Muscle layer of duodenum (tissue), 2 donors: ENCODE measurements around the gene ZNF205.
"Not testable (repeated sequence)": the region's sequence is repeated elsewhere in the genome, so short reads cannot be mapped to it uniquely, and the experiment has no call there.

Experiments
- H3K27ac ChIP-seq: one replicate; pipeline ENCODE4 v1.7.0; 2013; ENCODE audit warnings: mild to moderate bottlenecking, low read length
- H3K27me3 ChIP-seq: one replicate; pipeline ENCODE4 v1.7.0; 2013; ENCODE audit warnings: low read depth, mild to moderate bottlenecking, control low read depth, low read length
- H3K36me3 ChIP-seq, 2 donors: one replicate each; pipeline ENCODE4 v1.7.0; 2013; ENCODE audit warnings: low read length in 2 of 2, control low read depth in 1 of 2, mild to moderate bottlenecking in 1 of 2; ENCODE audit not compliant: insufficient read depth in 2 of 2, control insufficient read depth in 1 of 2
- H3K4me1 ChIP-seq, 2 donors: one replicate each; pipeline ENCODE4 v1.7.0; 2013; ENCODE audit warnings: low read length in 2 of 2, mild to moderate bottlenecking in 2 of 2, control low read depth in 1 of 2, moderate library complexity in 1 of 2; ENCODE audit not compliant: insufficient read depth in 2 of 2, control insufficient read depth in 1 of 2
- H3K4me3 ChIP-seq, 2 donors: one replicate each; pipeline ENCODE4 v1.7.0; 2013; ENCODE audit warnings: low read length in 2 of 2, low read depth in 1 of 2, mild to moderate bottlenecking in 1 of 2
- H3K9me3 ChIP-seq, 2 donors: one replicate each; pipeline ENCODE4 v1.7.0; 2013; ENCODE audit warnings: low read length in 2 of 2, control low read depth in 1 of 2, mild to moderate bottlenecking in 1 of 2; ENCODE audit not compliant: control insufficient read depth in 1 of 2
- donor health status: healthy.

Gene ZNF205

GRCh38 chr16:3112058-3112880 is at the start of gene ZNF205:
TSS of gene ZNF205 (plus strand) at chr16:3112586. CDS start at chr16:3113431, 845 bp downstream.
- Histone ChIP-seq H3K9me3 (no peaks in the 10 kb centered on the region), H3K4me3 (peak within 1 kb of the TSS; percentile 90 to 91), H3K27me3 (no peaks in the 10 kb centered on the region), H3K36me3 (peaks cover 5 to 19% of the 10 kb centered on the region in 2 donors), H3K27ac (peak within 1 kb of the TSS; percentile 45), H3K4me1 (peaks cover 4 to 21% of the 10 kb centered on the region in 2 donors)

- H3K36me3 ChIP-seq: no peaks in the 10 kb centered on the region
- H3K4me3 ChIP-seq: no peak overlapping the region
- no peaks in the 10 kb centered on the region for H3K27me3 ChIP-seq
- peaks cover 0 to 12% of the 10 kb centered on the region in 2 donors for H3K4me1 ChIP-seq
- H3K27ac ChIP-seq: no peak overlapping the region
- no peaks in the 10 kb centered on the region for H3K9me3 ChIP-seq
These were observed 48.6 kb upstream of the ZNF205 start for GRCh38 chr16:3063625-3064386.

GRCh38 chr16:3065069-3065741 is 47.2 kb upstream of the ZNF205 start, which contains the start of gene IL32:
TSS of gene IL32 (plus strand) at chr16:3065640. CDS start at chr16:3065812, 172 bp downstream.
- H3K4me3 ChIP-seq: peak within 1 kb of the TSS; percentile 48 to 78
- H3K9me3 ChIP-seq: no peaks in the 10 kb centered on the region
- H3K36me3 ChIP-seq: no peaks in the 10 kb centered on the region
- H3K4me1 ChIP-seq: peaks cover 0 to 6% of the 10 kb centered on the region in 2 donors
- H3K27me3 ChIP-seq: no peaks in the 10 kb centered on the region
- peak within 1 kb of the TSS; percentile 87 for H3K27ac ChIP-seq

- Histone ChIP-seq H3K27ac (peak overlapping the region; percentile 87), H3K27me3 (no peaks in the 10 kb centered on the region), H3K36me3 (no peaks in the 10 kb centered on the region), H3K9me3 (no peaks in the 10 kb centered on the region), H3K4me3 (peak overlapping the region; percentile 48 to 78), H3K4me1 (peaks cover 0 to 6% of the 10 kb centered on the region in 2 donors)
These were observed 46.5 kb upstream of the ZNF205 start for GRCh38 chr16:3065742-3066439.

GRCh38 chr16:3066440-3066748 is 46.0 kb upstream of the ZNF205 start:
- Histone ChIP-seq H3K27ac (no peak overlapping the region), H3K4me3 (peak overlapping the region; percentile 48 to 78), H3K9me3 (no peaks in the 10 kb centered on the region), H3K27me3 (no peaks in the 10 kb centered on the region), H3K4me1 (peaks cover 0 to 6% of the 10 kb centered on the region in 2 donors), H3K36me3 (no peaks in the 10 kb centered on the region)

GRCh38 chr16:3068487-3068886 is 43.9 kb upstream of the ZNF205 start:
- no peak overlapping the region for H3K27ac ChIP-seq
- no peaks in the 10 kb centered on the region for H3K9me3 ChIP-seq
- H3K36me3 ChIP-seq: no peaks in the 10 kb centered on the region
- H3K4me3 ChIP-seq: no peak overlapping the region
- H3K27me3 ChIP-seq: no peaks in the 10 kb centered on the region
- H3K4me1 ChIP-seq: peaks cover 0 to 6% of the 10 kb centered on the region in 2 donors

DNA sequence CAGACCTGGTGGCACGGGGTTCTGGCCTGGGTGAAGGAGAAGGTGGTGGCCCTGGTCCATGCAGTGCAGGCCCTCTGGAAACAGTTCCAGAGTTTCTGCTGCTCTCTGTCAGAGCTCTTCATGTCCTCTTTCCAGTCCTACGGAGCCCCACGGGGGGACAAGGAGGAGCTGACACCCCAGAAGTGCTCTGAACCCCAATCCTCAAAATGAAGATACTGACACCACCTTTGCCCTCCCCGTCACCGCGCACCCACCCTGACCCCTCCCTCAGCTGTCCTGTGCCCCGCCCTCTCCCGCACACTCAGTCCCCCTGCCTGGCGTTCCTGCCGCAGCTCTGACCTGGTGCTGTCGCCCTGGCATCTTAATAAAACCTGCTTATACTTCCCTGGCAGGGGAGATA is 43.2 kb upstream of the ZNF205 start:
- not testable (repeated sequence) for H3K27me3 ChIP-seq, H3K4me3 ChIP-seq, H3K36me3 ChIP-seq, H3K27ac ChIP-seq, H3K4me1 ChIP-seq, H3K9me3 ChIP-seq

DNA sequence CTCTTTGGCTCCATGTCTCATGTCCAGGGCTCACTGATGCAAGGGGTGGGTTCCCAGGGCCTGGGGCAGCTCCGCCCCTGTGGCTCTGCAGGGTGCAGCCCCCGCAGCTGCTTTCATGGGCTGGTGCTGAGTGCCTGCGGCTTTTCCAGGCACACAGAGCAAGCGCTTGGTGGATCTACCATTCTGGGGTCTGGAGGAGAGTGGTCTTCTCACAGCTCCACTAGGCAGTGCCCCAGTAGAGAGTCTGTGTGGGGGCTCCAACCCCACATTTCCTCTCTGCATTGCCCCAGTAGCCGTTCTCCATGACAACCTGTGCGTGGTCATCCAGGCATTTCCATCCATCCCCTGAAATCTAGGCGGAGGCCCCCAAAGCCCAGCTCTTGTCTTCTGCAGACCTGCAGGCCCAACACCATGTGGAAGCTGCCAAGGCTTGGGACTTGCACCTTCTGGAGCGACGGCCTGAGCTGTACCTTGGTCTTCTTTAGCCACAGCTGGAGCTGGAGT is 41.7 kb upstream of the ZNF205 start:
- Histone ChIP-seq H3K4me1 (no peaks in the 10 kb centered on the region), H3K4me3 (no peak overlapping the region), H3K27me3 (no peaks in the 10 kb centered on the region), H3K27ac (no peak overlapping the region), H3K36me3 (no peaks in the 10 kb centered on the region), H3K9me3 (no peaks in the 10 kb centered on the region)

- no peaks in the 10 kb centered on the region for H3K9me3 ChIP-seq
- H3K27me3 ChIP-seq: no peaks in the 10 kb centered on the region
- H3K36me3 ChIP-seq: no peaks in the 10 kb centered on the region
- H3K27ac ChIP-seq: no peak overlapping the region
- H3K4me1 ChIP-seq: no peaks in the 10 kb centered on the region
- no peak overlapping the region for H3K4me3 ChIP-seq
These were observed 40.7 kb upstream of the ZNF205 start for GRCh38 chr16:3071655-3072054.

DNA sequence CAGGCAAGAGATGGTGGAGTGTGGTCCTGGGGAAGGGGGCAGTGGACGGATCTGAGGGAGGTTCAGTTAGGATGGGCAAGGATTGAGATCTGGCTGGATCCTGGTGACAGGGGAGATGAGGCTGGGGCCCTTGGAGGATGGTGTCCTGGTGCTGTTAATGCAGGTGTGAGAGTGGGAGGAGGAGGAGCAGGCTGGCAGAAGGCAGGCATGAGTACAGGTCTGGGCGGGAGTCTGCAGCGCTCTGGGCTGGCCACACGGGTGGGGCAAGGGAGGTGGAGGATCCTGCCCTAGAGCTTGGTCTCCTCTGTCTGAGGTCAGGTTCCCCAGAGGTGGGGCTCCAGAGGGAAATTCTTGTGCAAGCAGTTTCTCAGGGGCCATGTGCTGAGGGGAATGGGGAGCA is 40.2 kb upstream of the ZNF205 start:
- H3K36me3 ChIP-seq, H3K27ac ChIP-seq, H3K27me3 ChIP-seq, H3K4me3 ChIP-seq, H3K9me3 ChIP-seq, H3K4me1 ChIP-seq: not testable (repeated sequence)
